ENCODE data around the gene MMP2.

Gene MMP2

DNA sequence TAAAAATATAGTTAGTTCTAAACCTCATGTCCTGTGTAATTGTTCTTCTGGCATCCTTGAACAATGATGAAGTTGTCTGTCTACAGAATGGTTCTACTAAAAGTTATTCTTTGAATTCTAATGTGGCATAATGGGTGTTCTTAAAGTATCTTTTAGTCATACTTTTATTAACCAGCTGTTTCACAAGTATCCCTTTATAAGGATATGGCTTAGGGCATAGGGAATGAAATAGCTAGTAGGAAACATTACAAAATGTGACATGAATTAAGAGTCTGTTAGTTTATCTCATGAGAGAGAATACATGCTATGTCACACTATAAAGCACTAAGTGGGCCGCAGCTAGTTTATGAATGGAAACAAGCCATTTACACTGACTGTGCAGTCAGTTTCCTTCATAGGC, 61.2 kb downstream of the MMP2 start:
- Histone ChIP-seq H3K9me3 (ENCODE audit: insufficient read depth, low read length) (no peaks in the 10 kb centered on the region), H3K9me2 (replicated peaks; ENCODE audit: insufficient read depth, low read length) (no peaks in the 10 kb centered on the region), H4K20me1 (ENCODE audit: low read depth, low read length) (no peaks in the 10 kb centered on the region), H3K4me3 (ENCODE audit: insufficient read depth, low read length, poor library complexity, severe bottlenecking) (no peak overlapping the region), H3F3A (ENCODE audit: insufficient read depth) (no peaks in the 10 kb centered on the region), H3K27me3 (ENCODE audit: low read length) (no peaks in the 10 kb centered on the region), H3K36me3 (ENCODE audit: low read length) (no peaks in the 10 kb centered on the region), H3K79me2 (ENCODE audit: insufficient read depth, low read length) (no peaks in the 10 kb centered on the region), H3K27ac (ENCODE audit: low read depth, low read length) (no peak overlapping the region), H3K4me2 (ENCODE audit: low read depth, low read length, poor library complexity, severe bottlenecking) (no peak overlapping the region), H2AFZ (ENCODE audit: low read depth, low read length, severe bottlenecking) (no peak overlapping the region), H3K9ac (ENCODE audit: low read length) (no peak overlapping the region)
- TF ChIP-seq, protein P1, sequence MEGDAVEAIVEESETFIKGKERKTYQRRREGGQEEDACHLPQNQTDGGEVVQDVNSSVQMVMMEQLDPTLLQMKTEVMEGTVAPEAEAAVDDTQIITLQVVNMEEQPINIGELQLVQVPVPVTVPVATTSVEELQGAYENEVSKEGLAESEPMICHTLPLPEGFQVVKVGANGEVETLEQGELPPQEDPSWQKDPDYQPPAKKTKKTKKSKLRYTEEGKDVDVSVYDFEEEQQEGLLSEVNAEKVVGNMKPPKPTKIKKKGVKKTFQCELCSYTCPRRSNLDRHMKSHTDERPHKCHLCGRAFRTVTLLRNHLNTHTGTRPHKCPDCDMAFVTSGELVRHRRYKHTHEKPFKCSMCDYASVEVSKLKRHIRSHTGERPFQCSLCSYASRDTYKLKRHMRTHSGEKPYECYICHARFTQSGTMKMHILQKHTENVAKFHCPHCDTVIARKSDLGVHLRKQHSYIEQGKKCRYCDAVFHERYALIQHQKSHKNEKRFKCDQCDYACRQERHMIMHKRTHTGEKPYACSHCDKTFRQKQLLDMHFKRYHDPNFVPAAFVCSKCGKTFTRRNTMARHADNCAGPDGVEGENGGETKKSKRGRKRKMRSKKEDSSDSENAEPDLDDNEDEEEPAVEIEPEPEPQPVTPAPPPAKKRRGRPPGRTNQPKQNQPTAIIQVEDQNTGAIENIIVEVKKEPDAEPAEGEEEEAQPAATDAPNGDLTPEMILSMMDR (IDR thresholded peaks at IDR 0.05; ENCODE audit: insufficient read depth, low read length, poor library complexity, severe bottlenecking), result no peak
- no peak for TF ChIP-seq EZH2phosphoT487 (conservative IDR thresholded peaks at IDR 0.05; ENCODE audit: low read length)

DNA sequence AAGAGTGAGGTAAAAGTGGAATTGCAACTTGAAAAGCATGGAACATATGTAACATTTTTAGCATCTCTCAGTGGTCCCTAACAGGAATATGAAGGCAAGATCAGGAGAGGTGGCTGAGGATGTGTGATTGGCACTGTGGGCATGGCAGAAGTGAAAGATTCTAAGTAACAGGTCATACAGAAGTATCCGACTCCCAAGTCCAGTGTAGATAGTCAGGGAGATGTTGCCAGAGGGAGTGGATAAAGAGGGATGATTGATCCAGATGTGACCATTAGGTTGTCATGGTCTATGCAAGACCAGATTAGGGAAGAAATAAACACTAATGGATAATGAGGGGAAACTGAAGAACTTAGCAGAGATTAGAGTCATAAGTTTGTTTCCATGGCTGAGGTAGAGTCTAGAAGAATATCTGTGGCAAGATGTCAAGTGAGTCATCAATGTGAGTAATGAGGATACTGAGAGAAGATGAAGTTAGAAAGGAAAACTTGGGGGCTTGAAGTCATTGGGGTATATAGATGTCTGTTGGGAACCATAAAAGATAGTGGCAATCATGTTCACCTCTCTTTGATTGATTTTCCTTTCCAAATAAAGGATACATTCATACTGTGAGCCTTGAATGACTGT, 63.6 kb downstream of the MMP2 start:
- H3F3A ChIP-seq (ENCODE audit: insufficient read depth), result no peaks in the 10 kb centered on the region
- H4K20me1 ChIP-seq (ENCODE audit: low read depth, low read length), result no peaks in the 10 kb centered on the region
- H3K9me2 ChIP-seq (replicated peaks; ENCODE audit: insufficient read depth, low read length), result no peaks in the 10 kb centered on the region
- no peaks in the 10 kb centered on the region for H3K27me3 ChIP-seq (ENCODE audit: low read length)
- no peaks in the 10 kb centered on the region for H3K9me3 ChIP-seq (ENCODE audit: insufficient read depth, low read length)
- H3K79me2 ChIP-seq (ENCODE audit: insufficient read depth, low read length), result no peaks in the 10 kb centered on the region
- H3K27ac ChIP-seq (ENCODE audit: low read depth, low read length), result no peak overlapping the region
- no peaks in the 10 kb centered on the region for H3K36me3 ChIP-seq (ENCODE audit: low read length)
- no peak overlapping the region for H3K4me3 ChIP-seq (ENCODE audit: insufficient read depth, low read length, poor library complexity, severe bottlenecking)
- no peak overlapping the region for H3K4me2 ChIP-seq (ENCODE audit: low read depth, low read length, poor library complexity, severe bottlenecking)
- TF ChIP-seq, protein P1 (IDR thresholded peaks at IDR 0.05; ENCODE audit: insufficient read depth, low read length, poor library complexity, severe bottlenecking), result no peak
- no peak for TF ChIP-seq EZH2phosphoT487 (conservative IDR thresholded peaks at IDR 0.05; ENCODE audit: low read length)
- H3K9ac ChIP-seq (ENCODE audit: low read length), result no peak overlapping the region
- no peak overlapping the region for H2AFZ ChIP-seq (ENCODE audit: low read depth, low read length, severe bottlenecking)

DNA sequence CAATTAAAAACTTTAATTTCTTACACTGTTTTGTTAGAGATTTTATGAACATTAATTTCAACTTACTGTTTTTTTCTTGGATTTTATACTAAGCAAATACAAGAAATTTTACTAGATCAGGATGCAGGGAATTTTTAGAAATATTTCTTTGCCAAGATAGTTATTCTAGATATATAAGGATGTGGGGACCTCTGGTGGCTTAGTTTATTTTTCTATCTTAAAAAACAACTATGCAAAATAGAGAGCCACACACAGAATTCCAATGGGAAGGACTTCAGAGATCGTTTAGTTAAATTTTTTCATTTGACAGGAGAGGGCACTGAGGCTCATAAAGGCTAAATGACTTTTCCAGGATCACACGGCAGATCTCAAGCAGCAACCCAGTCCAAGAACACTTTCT, 64.5 kb downstream of the MMP2 start:
- Histone ChIP-seq H3K4me3 (ENCODE audit: insufficient read depth, low read length, poor library complexity, severe bottlenecking) (no peak overlapping the region), H3K9me3 (ENCODE audit: insufficient read depth, low read length) (no peaks in the 10 kb centered on the region), H3K79me2 (ENCODE audit: insufficient read depth, low read length) (no peaks in the 10 kb centered on the region), H3K36me3 (ENCODE audit: low read length) (no peaks in the 10 kb centered on the region), H3K27me3 (ENCODE audit: low read length) (no peaks in the 10 kb centered on the region), H3K4me2 (ENCODE audit: low read depth, low read length, poor library complexity, severe bottlenecking) (no peak overlapping the region), H4K20me1 (ENCODE audit: low read depth, low read length) (no peaks in the 10 kb centered on the region), H3K9ac (ENCODE audit: low read length) (no peak overlapping the region), H2AFZ (ENCODE audit: low read depth, low read length, severe bottlenecking) (no peak overlapping the region), H3F3A (ENCODE audit: insufficient read depth) (no peaks in the 10 kb centered on the region), H3K9me2 (replicated peaks; ENCODE audit: insufficient read depth, low read length) (no peaks in the 10 kb centered on the region), H3K27ac (ENCODE audit: low read depth, low read length) (no peak overlapping the region)
- TF ChIP-seq, protein P1 (IDR thresholded peaks at IDR 0.05; ENCODE audit: insufficient read depth, low read length, poor library complexity, severe bottlenecking), result no peak
- no peak for TF ChIP-seq EZH2phosphoT487 (conservative IDR thresholded peaks at IDR 0.05; ENCODE audit: low read length)
